Stimulated activated CD8-positive, alpha-beta memory T cell treated with anti-CD3 and anti-CD28 coated beads, Interleukin-15, amount 100 ng/mL, for 24 hours (primary cell): ENCODE data around the gene TLE3.

Source experiments
- DNase-seq: peaks from one replicate; pipeline ENCODE4 v3.0.0-alpha.2; 2020; ENCODE audit warnings: low read depth

TLE3 gene

GRCh38 chr15:70029297-70029701, 68.4 kb downstream of the TLE3 start:
- DNase-seq = no peak

GRCh38 chr15:70027518-70027917, 70.2 kb downstream of the TLE3 start:
- DNase-seq = no peak

GRCh38 chr15:70026991-70027390, 70.7 kb downstream of the TLE3 start:
- DNase-seq = no peak

- no peak for DNase-seq
Observed at GRCh38 chr15:70025413-70026296, 72.1 kb downstream of the TLE3 start.

- DNase-seq = no peak
Observed at GRCh38 chr15:70024521-70024920, 73.2 kb downstream of the TLE3 start.

GRCh38 chr15:70023769-70024491, 73.8 kb downstream of the TLE3 start:
- no peak for DNase-seq

GRCh38 chr15:70023064-70023768, 74.5 kb downstream of the TLE3 start:
- DNase-seq = no peak

GRCh38 chr15:70020229-70020628, 77.5 kb downstream of the TLE3 start:
- no peak for DNase-seq

GRCh38 chr15:70018646-70019600, 78.8 kb downstream of the TLE3 start:
- DNase-seq = no peak

- DNase-seq = no peak
Observed at GRCh38 chr15:70017801-70018200, 79.9 kb downstream of the TLE3 start.

GRCh38 chr15:70017025-70017424, 80.7 kb downstream of the TLE3 start:
- no peak for DNase-seq

GRCh38 chr15:70016511-70016994, 81.2 kb downstream of the TLE3 start:
- DNase-seq = no peak

GRCh38 chr15:70014860-70015490, 82.7 kb downstream of the TLE3 start:
- DNase-seq = no peak

GRCh38 chr15:70014331-70014730, 83.4 kb downstream of the TLE3 start:
- no peak for DNase-seq

GRCh38 chr15:70013656-70014313, 83.9 kb downstream of the TLE3 start:
- DNase-seq = no peak

- no peak for DNase-seq
Observed at GRCh38 chr15:70012895-70013294, 84.8 kb downstream of the TLE3 start.

- DNase-seq = no peak
Observed at GRCh38 chr15:70008697-70009290, 88.9 kb downstream of the TLE3 start.

GRCh38 chr15:70006259-70007147, 91.2 kb downstream of the TLE3 start:
- no peak for DNase-seq

GRCh38 chr15:70004826-70005225, 92.9 kb downstream of the TLE3 start:
- no peak for DNase-seq
